HG03469 (cell line): ENCODE results near the gene ELMO1.

Experiments
- ATAC-seq: cut with Tn5 transposase; IDR thresholded peaks from one replicate; pipeline ENCODE4 v1.9.1; 2021; ENCODE audit warnings: mild to moderate bottlenecking, moderate library complexity, moderate number of reproducible peaks; ENCODE audit not compliant: unreplicated experiment

Gene ELMO1

DNA sequence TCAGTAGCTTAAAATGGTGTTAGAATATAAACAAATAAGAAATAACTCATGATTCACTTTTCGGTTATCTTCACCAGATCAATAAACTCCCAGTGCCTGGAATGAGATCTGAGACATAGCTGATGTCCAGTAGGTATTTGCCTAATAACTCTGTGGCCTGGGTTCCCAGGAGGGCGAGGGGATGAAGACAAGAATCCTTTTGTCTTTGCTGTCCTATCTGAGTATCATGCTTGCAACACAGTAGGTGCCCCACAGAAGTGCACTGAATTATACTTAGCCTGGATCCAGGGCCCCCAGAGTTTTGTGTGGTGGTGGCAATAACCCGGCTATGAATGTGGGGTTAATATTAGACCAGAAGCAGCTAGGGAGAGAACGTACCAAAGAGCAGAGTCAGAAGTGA is 374.3 kb downstream of the ELMO1 start:
- no peak for ATAC-seq

DNA sequence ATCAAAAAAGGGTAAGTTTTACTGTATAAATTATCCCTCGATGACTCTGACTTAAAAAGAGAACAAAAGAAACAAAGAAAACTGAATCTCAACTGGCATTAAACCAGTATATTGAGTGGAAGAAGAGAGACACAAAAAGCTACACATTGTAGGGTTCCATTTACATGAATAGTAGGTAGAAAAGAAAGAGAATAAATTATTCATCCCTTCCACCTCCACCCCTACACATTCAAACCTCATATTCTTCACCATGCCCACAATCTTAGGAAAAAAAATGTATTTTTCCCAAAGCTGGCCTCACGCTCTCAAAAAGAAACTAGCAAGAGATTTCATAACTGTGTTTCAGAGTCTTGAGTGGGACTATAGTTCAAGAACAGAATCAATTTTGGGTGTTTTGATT is 377.5 kb downstream of the ELMO1 start:
- no peak for ATAC-seq

DNA sequence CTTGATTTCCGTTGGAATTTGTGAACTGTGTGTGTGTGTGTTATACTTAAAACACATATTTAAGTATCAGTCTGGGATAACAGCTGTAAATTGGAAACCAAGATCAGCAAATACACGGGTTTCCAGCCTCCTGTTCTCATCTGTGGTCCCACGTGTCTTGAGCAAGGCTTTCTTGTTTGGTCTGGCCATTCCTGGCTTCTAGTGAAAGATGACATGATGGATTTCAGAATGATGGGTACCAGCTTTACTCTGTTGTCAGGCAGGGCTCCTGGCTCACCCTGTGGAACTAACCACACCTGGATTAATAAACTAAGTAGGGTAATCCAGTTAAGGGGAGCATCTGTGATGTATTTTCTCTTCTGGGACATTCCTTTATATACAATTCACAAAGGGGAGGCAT is 378.2 kb downstream of the ELMO1 start:
- ATAC-seq = no peak

DNA sequence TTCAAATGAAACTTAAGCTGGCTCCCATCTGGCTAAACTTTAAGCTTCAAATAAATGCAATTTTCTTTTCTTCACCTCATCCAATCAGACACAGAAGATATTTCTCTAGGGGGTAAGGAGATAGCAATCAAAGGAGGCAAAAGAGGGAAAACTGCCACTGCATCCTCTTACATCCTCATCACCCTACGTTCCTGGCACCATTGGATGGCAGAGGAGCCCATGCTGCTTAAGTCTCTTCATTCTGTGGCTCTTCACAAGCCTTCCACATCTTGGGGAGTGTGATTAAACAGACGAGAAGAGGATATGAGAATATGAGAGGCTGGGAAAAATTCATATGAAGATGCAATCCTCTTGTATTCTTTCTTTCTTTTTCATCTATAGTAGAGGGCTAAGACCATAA is 378.6 kb downstream of the ELMO1 start:
- ATAC-seq = no peak

DNA sequence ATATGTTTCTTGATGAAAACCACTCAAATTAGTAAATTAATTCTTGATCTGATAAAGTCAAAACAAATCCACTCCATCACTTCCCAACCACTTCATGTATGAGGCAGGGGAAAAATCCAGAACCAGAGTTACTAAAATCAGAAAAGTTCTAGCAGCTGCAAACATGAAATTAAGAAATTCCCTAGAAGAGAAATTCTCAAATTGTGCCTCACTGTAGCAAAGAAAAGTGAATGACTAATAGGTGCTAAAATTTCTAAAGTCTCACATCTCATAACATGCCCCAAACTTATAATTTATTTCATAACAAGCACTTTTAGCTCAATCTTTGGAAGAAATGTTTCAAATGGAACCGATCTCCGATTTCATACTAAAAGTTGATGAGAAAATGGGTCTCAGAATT is 379.3 kb downstream of the ELMO1 start:
- no peak for ATAC-seq

DNA sequence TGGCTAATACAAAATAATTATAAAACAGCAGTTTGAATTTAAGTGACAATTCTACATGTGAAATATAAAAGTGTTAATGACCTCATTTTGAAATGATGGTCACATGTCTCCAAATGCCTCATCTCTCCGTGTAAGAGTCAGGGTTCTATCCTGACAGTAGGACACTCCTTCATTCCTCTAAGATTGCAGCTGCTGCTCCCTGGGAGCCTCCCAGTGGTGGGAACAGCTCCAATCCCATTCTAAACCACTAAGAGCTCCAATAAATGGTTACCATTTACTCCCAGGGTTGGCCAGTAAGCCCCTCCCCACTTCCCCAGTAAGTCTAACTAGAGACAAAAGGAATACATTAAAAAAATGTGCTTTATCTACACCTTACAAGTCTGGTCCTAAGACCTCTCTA is 379.8 kb downstream of the ELMO1 start:
- ATAC-seq = no peak

DNA sequence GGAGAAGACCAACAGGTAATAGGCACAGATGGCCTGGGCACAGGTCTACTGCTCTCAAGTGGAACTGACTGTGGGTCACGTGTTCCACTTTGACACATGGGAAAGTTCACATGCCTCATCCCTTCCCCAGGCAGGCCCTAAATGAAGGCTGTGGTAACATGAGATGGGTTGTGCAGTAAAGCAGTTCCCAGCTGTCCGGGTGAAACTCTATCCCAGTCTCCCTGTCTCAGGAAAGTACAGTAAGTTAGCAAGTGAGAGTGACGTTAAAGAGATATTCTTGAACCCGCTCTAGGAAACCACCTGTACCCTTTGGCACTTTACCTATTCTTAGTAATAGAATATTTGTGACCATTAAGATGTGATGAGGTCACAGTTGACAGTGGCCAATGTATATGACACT is 380.6 kb downstream of the ELMO1 start:
- no peak for ATAC-seq

DNA sequence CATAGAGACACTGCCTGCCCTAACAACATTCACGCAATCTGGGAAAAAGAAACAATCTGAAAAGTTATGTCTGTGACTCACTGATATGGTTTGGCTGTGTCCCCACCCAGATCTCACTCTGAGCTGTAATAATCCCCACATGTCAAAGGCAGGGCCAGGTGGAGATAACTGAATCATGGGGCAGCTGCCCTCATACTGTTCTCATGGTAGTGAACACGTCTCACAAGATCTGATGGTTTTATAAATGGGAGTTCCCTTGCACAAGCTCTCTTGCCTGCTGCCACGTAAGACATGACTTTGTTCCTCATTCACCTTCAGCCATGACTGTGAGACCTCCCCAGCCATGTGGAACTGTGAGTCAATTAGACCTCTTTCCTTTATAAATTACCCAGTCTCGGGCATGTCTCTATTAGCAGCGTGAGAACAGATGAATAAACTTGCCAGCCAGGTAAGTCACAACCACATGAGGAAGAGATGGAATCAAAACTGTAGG is 382.8 kb downstream of the ELMO1 start:
- ATAC-seq = no peak

DNA sequence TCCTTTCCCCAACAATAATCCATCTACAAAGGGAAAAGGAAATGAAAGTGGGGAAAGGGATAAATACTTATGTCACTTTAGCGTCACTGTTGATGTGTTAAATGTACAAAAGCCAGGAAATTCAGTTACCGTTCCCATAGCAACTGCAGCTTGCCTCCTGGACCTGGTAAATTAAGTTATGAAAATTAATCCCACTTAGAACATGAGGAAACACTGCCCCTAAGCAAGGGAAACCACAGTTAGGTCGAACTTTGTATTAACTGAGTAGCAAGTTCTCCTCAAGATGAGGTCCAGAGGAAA is 386.2 kb downstream of the ELMO1 start:
- ATAC-seq = no peak

DNA sequence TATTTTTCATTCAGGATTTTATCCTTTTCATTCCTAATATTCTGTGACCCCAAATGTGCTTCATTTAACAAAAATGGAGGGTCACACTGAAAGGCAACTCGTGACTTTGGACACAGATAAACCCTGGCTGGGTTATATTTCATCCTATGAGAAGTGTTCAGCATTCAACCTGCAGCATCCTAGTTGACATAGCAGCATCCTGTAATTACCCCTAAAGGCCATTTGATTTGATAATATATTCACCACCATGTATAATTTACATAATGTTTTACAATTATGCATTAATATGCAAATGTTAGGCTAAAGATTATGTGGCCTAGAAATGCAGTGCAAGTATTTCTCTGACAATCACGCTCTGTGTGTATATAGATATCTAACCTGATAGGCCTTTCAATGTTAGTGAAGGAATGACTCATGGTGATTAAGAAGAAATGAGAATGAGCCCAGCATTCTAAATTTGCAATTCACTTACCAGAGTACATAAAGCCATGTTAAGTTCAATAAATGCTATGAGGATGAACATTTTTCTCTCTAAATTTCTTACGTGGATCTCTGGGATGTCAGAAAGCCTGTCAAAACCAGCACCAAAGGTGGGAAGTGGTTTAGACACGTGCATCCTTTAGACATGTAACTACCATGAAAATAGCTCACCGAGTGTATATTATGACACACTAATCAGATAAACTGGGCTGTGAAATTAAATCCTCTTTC is 386.7 kb downstream of the ELMO1 start:
- ATAC-seq = no peak

DNA sequence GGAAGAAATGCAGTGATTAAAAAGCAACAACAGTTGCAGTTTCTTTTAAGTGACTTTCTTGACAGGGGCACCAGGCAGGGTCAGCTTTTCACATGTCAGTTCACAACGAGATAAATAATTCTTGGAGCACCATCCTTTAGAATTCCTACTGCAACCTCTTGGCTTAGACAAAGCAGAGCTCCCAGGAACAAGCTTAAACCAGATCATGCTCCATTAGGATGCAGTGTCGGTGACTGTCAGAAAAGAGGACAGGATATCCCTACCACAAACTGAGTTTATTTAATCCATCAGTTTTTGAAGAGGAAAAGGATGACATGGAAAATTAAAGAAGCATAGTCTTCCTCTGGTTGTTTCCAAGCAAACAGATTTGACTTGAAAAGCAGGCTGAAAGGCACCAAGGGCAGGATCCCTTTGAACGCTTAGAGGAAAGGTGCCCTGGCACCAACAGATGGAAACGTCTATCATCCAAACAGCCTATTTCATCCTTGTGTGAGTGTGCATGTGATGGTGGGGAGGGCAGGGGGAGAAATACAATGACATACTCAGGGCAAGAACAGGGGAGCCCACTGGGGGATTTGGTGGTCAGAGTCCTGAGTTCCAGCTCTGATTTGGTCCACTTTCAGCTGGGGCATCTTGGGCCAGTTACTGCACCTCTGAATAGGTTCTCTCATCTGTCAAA is 392.3 kb downstream of the ELMO1 start:
- no peak for ATAC-seq

DNA sequence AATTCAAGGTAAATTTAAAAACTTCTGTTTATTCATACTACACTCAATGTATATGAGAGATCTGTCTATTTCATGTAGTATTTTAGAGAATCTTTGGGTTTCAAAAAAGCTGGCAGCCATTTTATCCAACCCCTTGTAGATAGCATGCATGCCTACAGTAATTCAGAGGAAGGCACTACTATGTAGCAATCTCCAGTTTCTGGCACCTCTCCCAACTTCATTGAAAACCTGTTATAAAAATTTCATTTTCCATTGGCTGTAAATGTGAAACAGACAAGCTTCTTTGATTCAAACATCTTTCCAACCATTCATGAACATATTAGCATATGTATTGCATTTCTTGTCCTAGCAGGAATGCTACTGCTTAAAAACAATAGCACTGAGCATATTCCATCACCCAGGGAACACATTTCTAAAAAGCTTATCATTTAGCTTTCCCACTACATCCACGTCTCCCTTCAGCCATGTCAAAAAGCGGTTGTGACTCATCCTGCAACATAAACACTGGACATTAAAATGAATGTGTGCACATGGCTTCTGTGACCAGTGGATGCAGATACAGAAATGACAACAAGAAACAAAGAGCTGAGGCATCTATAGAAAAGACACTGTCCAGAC is 393.9 kb downstream of the ELMO1 start:
- ATAC-seq = no peak

DNA sequence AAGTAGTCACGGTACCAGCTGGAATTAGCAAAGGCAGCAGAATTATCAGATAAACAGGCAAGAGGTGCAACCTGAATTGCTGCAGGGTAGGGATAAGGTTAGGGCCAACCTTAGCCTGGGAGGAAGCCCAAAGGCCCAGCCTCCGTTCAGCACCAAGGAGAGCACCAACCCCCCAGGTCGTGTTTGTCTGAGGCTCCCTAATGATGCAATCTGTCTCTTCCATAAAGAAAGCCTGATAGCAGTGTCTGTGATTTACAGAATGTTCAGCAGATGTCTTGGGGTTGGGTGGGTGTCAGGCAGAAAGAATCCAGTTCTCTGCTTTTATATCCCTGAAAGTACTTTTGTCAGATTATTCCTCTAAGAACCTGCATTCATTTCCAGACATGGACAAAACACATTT is 396.0 kb downstream of the ELMO1 start:
- ATAC-seq = no peak

DNA sequence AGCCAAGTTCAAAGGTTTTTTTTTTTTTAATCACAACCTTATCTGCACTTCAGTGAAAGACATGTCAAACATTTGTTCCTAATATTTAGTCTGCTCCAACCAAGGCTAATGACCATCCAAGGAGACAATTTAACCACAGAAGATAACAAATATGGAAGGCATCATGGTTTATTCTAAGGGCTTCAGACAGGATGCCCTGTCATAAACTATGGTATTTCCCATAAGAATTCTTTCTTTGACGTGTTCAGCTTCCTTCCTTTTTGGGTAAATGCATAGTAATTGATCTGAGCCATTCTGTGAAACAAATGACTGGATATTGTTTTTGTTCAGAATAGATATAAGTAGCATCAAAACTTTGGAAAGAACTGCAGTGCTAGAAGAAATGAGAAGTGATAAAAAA is 397.9 kb downstream of the ELMO1 start:
- ATAC-seq = no peak

DNA sequence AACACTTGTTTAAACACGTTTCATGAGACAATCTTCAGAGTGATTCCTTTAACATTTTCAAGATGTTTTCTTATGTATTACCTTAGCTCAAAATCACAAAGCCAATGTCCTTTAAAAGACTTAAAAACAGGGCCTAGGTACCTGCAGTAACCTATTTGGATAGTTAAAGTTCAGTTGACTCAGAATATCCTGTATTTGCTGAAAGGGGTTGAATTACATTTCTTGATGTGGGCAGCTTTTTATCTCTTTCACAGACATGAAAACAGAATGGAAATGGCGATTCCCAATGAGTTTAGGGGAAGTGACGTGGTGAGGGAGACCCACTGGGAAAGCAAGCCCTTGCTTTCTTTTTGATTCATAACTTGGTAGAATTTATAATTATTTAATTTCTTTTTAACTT is 400.0 kb downstream of the ELMO1 start:
- ATAC-seq = no peak

DNA sequence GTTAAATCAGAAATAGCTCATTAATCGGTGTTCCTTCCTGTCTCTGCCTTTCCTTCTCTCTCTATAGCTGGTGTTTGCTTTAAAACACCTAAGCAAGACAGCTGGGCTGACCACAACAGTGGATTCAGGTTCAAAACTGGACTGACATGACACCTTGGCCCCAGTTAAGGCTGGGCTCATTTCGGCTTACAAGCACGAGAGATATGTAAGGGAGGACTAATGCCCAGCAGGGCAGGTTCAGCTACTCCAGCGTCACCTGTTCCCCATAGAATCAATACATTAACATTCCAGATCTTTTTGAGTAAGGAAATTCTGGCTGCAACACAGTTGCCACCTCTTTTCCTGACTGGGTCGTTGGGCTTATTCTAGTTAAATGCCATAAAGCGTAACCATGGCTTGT is 401.4 kb downstream of the ELMO1 start:
- no peak for ATAC-seq

DNA sequence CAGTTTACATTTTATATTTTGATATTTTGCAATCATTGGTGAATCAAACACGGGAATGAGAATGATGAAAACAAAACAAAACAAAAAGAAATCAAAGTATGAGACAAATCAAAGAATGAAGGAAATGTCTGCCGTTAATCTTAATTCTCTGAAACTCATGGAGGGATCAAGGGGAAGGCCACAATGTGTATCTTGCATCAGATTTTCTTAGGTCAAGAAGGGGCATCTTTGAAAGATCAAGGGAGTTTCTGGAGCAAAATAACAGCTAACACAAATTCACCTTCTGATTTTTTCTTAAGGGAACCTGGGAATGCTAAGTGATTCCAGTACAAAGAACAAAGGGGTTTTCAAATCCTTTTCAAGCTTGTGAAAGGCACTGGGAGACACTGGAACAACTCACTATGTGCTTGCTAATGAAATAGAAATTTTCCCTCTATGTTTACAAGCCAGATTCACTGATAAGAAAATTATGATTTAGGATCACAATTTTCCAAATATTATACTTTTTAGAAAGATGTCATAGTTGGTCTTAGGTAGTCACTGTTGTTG is 402.1 kb downstream of the ELMO1 start:
- ATAC-seq = no peak

DNA sequence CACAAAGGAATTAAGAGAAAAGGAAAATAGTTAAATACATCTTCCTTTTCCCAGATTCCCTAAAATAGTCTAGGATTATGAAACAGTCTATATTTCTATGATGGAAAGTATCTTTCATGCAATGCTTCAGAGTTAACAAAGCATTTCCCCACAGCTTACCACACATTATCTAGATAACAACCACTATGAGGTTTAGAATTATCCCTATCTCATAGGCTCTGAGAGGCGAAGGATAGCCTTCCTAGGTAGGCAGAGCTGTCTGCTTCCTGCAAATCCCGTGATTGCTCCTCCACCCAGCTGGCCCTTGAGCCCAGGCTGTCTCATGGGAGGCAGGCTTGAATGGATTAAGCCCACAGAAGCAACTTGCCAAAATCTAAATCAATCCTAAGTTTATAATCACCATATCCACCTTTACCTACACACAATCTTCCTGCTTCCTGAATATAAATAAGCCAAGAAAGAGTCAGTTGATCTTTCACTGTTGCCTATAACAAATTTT is 402.9 kb downstream of the ELMO1 start:
- no peak for ATAC-seq

DNA sequence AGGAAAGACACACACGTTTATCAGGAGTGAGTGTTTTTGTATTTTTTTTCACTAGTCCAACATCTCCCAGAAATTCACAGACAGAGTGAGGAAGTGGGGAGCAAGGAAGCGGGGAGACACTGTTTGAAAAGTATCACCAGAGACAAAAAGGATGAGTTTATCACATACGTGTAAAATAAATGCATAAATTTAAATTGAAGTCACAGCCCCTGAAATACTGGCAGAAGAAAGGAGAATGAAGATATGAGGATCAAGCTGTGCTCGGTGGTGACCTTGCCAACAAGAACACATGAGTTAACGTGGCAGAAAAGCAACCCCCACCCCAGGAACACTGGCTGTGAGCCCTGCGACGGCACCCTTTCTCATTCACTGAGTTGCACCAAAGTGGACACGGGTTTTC is 407.2 kb downstream of the ELMO1 start:
- no peak for ATAC-seq

DNA sequence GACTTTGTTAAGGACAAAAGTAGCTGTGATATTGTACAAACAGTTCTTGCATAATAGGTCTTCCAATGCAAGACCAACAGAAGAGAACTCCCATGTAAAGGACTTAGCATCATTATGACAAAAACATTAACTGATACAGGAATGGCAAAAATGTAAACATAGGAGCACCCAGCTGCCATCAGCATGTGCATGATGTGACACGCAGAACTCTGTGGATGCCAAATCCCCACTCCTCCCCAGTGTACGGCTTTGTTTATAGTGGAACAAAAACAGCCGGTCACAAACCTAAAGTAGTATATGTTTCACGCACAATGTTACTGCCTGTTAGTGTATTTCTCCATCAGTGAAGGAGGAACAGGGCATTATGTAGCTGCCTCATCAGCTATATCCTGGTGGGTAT is 408.3 kb downstream of the ELMO1 start:
- no peak for ATAC-seq

DNA sequence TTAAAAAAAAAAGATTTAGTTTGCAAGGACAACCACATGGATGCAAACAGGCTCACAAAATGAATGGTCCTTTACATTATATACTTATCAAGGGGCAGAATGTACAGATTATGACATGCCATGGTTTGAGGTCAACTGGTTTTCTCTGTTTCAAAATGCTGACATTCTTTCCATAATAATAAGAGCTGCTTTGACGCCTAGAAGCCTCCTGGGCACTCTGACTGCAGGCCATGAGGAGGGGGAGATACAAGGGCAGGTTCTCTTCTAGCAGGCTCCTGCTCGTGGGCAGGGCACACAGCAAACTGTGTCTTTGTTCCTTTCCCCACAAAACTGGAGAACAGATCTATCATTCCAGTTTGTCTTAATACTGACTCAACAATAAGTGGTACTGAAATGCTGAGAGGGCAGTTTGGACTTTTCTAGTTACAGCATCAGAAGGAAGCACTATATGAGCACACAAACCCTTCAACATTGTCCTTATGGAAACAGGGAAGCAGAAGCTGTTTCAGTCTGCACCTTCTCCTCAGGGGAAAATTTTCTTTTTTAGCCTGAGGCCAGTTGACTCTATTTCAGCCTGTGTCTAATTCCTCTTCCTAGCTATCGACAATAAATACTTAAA is 409.4 kb downstream of the ELMO1 start:
- no peak for ATAC-seq

DNA sequence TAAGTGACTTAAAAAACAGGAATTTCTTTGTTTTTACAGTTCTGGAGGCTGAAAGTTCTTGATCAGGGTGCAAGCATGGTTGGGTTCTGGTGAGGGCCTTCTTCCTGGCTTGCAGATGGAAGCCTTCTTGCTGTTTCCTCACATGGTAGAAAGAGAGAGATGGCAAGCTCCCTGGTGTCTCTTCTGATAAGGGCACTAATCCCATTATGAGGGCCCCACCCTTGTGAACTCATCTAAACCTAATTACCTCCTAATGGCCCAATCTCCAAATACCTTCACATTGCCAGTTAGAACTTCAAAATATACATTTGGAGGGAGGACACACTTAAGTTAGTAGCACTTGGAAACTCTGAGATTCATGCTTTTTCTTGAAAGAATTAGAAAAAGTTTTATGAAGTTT is 410.0 kb downstream of the ELMO1 start:
- no peak for ATAC-seq
